Astrocyte (in vitro differentiated cells and primary cell): ENCODE results near the gene PIMREG. TPM values are rescaled to one million over a fixed set of nuclear protein-coding genes. Genes with fewer than 3 reads are reported as not detected.

Source experiments
- DNase-seq: peaks from one replicate; pipeline ENCODE4 v3.0.0-alpha.2; 2010; ENCODE audit warnings: low read depth
- FAIRE-seq: peaks from 2 replicates; lab custom pipeline; 2011; peaks lifted over from hg19 to GRCh38; lab: Jason Lieb, UNC
- H2AFZ ChIP-seq: 2 replicates; pipeline ENCODE4 v1.6.0; 2012; ENCODE audit warnings: low read depth, low read length, inconsistent platforms
- H3K27ac ChIP-seq: 2 replicates; pipeline ENCODE4 v1.5.1; 2011; ENCODE audit warnings: low read depth, low read length, inconsistent platforms
- H3K27me3 ChIP-seq: 2 replicates; pipeline ENCODE4 v1.6.0; 2011; ENCODE audit warnings: low read length, inconsistent platforms; ENCODE audit not compliant: insufficient read depth
- H3K36me3 ChIP-seq: 2 replicates; pipeline ENCODE4 v1.5.1; 2011; ENCODE audit warnings: low read length, inconsistent platforms; ENCODE audit not compliant: insufficient read depth
- H3K4me1 ChIP-seq: 2 replicates; pipeline ENCODE4 v1.5.1; 2011; ENCODE audit warnings: low read length, inconsistent platforms; ENCODE audit not compliant: insufficient read depth
- H3K4me2 ChIP-seq: 2 replicates; pipeline ENCODE4 v1.6.0; 2012; ENCODE audit warnings: low read length, inconsistent platforms
- H3K4me3 ChIP-seq: 2 replicates; pipeline ENCODE4 v1.5.1; 2011; ENCODE audit warnings: low read depth, mild to moderate bottlenecking, low read length, inconsistent platforms; ENCODE audit not compliant: insufficient read depth
- H3K79me2 ChIP-seq: 2 replicates; pipeline ENCODE4 v1.6.0; 2012; ENCODE audit warnings: mild to moderate bottlenecking, low read length, inconsistent platforms; ENCODE audit not compliant: insufficient read depth
- H3K9ac ChIP-seq: 2 replicates; pipeline ENCODE4 v1.6.0; 2012; ENCODE audit warnings: mild to moderate bottlenecking, low read length, inconsistent platforms
- H3K9me3 ChIP-seq: 2 replicates; pipeline ENCODE4 v1.5.1; 2012; ENCODE audit warnings: low read depth, mild to moderate bottlenecking, low read length, inconsistent platforms; ENCODE audit not compliant: insufficient read depth
- H4K20me1 ChIP-seq: 2 replicates; pipeline ENCODE4 v1.6.0; 2012; ENCODE audit warnings: low read length, inconsistent platforms; ENCODE audit not compliant: insufficient read depth
- H3K27ac Mint-ChIP-seq: one replicate; pipeline ENCODE4 v1.8.0; 2021; ENCODE audit warnings: mild to moderate bottlenecking, mixed read lengths; ENCODE audit not compliant: unreplicated experiment
- H3K27me3 Mint-ChIP-seq: one replicate; pipeline ENCODE4 v1.8.0; 2021; ENCODE audit warnings: low read depth, mixed read lengths; ENCODE audit not compliant: unreplicated experiment
- H3K36me3 Mint-ChIP-seq: one replicate; pipeline ENCODE4 v1.8.0; 2021; ENCODE audit warnings: low read depth, mixed read lengths; ENCODE audit not compliant: unreplicated experiment
- H3K4me1 Mint-ChIP-seq: one replicate; pipeline ENCODE4 v1.8.0; 2021; ENCODE audit warnings: low read depth, mixed read lengths; ENCODE audit not compliant: unreplicated experiment
- H3K4me3 Mint-ChIP-seq: one replicate; pipeline ENCODE4 v1.8.0; 2021; ENCODE audit warnings: mild to moderate bottlenecking, moderate library complexity, mixed read lengths; ENCODE audit not compliant: unreplicated experiment
- H3K9me3 Mint-ChIP-seq: one replicate; pipeline ENCODE4 v1.8.0; 2021; ENCODE audit warnings: mild to moderate bottlenecking, mixed read lengths; ENCODE audit not compliant: unreplicated experiment
- EZH2 ChIP-seq: IDR thresholded peaks from 2 replicates; pipeline ENCODE4 v1.6.1; 2012; ENCODE audit warnings: mild to moderate bottlenecking, low read length, inconsistent platforms; ENCODE audit not compliant: insufficient read depth
- total RNA-seq: library from RNA; stranded (reverse); gene quantifications from 2 replicates; pipeline ENCODE4 v1.2.1, GENCODE V29; 2021
- TF ChIP-seq, protein P1 (sequence below): IDR thresholded peaks from 2 replicates; pipeline ENCODE4 v1.5.1; 2011; ENCODE audit warnings: low read depth, mild to moderate bottlenecking, inconsistent platforms, low read length, moderate library complexity; ENCODE audit not compliant: insufficient read depth

Gene PIMREG
- total RNA-seq, 1 donor from 2014 or later = 2.6 TPM

DNA sequence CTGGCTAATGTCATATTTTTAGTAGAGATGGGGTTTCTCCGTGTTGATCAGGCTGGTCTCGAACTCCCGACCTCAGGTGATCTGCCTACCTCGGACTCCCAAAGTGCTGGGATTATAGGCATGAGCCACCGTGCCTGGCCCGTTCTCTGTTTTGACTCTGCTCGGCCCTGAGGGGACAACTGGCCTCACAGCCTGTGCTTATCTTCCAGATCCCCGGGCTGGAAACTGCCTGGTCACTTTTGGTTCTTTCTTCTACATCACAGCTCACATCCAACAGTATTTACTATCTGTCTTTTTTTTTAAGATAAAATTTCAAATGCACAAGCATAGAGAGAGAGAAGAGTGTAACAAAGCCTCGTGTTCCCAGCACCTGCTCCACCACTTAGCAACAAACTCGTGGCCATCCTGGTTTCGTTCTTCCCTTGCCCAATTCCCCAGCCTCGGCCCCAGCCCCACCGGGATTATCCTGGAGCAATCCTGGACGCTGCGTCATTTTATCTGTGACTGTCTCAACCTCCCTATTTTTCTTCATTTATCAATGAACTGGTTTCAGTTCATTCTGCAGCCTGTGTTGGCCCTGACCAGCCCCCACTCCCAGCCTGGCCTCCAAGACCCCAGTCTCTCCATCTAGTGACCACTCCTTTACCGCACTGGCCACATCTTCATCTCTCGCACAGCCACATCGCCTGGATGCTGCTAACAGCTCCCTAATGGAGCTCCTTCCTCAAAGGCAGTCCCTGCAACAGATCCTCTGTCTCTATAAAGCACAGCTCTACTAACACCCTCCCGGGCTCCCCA, 21.1 kb downstream of the PIMREG start:
- Histone ChIP-seq H4K20me1 (no peaks in the 10 kb centered on the region), H3K4me1 (no peaks in the 10 kb centered on the region), H3K79me2 (no peaks in the 10 kb centered on the region), H3K9me3 (no peaks in the 10 kb centered on the region), H3K36me3 (no peaks in the 10 kb centered on the region), H3K27ac (no peak overlapping the region), H2AFZ (no peak overlapping the region), H3K27me3 (no peaks in the 10 kb centered on the region), H3K9ac (no peak overlapping the region), H3K4me3 (no peak overlapping the region), H3K4me2 (no peak overlapping the region)
- no peak for TF ChIP-seq EZH2
- TF ChIP-seq, protein P1, sequence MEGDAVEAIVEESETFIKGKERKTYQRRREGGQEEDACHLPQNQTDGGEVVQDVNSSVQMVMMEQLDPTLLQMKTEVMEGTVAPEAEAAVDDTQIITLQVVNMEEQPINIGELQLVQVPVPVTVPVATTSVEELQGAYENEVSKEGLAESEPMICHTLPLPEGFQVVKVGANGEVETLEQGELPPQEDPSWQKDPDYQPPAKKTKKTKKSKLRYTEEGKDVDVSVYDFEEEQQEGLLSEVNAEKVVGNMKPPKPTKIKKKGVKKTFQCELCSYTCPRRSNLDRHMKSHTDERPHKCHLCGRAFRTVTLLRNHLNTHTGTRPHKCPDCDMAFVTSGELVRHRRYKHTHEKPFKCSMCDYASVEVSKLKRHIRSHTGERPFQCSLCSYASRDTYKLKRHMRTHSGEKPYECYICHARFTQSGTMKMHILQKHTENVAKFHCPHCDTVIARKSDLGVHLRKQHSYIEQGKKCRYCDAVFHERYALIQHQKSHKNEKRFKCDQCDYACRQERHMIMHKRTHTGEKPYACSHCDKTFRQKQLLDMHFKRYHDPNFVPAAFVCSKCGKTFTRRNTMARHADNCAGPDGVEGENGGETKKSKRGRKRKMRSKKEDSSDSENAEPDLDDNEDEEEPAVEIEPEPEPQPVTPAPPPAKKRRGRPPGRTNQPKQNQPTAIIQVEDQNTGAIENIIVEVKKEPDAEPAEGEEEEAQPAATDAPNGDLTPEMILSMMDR = no peak
- DNase-seq (no peak), FAIRE-seq (no peak)
- no peak overlapping the region for H3K27ac Mint-ChIP-seq
- H3K9me3 Mint-ChIP-seq = peaks cover 12% of the 10 kb centered on the region
- H3K4me3 Mint-ChIP-seq = no peak overlapping the region
- H3K4me1 Mint-ChIP-seq = peaks cover 4% of the 10 kb centered on the region
- H3K27me3 Mint-ChIP-seq = peaks cover 45% of the 10 kb centered on the region
- peaks cover 10% of the 10 kb centered on the region for H3K36me3 Mint-ChIP-seq

DNA sequence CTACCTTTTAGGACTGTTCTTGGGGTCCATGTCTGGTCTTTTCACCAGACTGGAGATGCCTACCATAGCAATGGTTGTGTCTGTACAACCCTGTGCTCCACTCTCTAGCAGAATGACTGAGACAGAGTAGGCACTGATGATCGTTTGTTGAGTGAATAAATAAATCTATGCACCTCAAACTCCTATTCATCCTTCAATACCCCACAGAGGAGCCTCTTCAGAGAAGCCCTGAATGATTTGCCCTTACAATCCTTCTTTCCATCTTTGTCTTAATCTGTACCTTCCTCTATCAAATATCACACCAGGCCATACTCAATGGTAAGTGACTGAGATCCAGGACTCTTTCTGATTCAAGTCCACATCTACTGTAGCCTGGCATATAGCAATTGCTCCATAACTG, 23.3 kb downstream of the PIMREG start:
- Mint-ChIP-seq H3K27ac (no peak overlapping the region), H3K4me3 (no peak overlapping the region), H3K27me3 (peaks cover 37% of the 10 kb centered on the region), H3K36me3 (peaks cover 10% of the 10 kb centered on the region), H3K4me1 (no peaks in the 10 kb centered on the region), H3K9me3 (peaks cover 12% of the 10 kb centered on the region)
- Histone ChIP-seq H3K4me1 (peaks cover 14% of the 10 kb centered on the region), H3K9me3 (no peaks in the 10 kb centered on the region), H4K20me1 (peaks cover 6% of the 10 kb centered on the region), H3K36me3 (no peaks in the 10 kb centered on the region), H3K9ac (no peak overlapping the region), H2AFZ (no peak overlapping the region), H3K27me3 (no peaks in the 10 kb centered on the region), H3K79me2 (no peaks in the 10 kb centered on the region), H3K4me3 (no peak overlapping the region), H3K4me2 (no peak overlapping the region), H3K27ac (no peak overlapping the region)
- FAIRE-seq (no peak), DNase-seq (no peak)
- TF ChIP-seq, protein P1 = no peak
- TF ChIP-seq EZH2 = no peak
